Pons (tissue), 1 donor: ENCODE results near the gene TGFBR2.

Experiments used
- DNase-seq: peaks from one replicate; pipeline ENCODE4 v3.0.0-alpha.2; 2016; ENCODE audit warnings: low spot score

TGFBR2 gene

DNA sequence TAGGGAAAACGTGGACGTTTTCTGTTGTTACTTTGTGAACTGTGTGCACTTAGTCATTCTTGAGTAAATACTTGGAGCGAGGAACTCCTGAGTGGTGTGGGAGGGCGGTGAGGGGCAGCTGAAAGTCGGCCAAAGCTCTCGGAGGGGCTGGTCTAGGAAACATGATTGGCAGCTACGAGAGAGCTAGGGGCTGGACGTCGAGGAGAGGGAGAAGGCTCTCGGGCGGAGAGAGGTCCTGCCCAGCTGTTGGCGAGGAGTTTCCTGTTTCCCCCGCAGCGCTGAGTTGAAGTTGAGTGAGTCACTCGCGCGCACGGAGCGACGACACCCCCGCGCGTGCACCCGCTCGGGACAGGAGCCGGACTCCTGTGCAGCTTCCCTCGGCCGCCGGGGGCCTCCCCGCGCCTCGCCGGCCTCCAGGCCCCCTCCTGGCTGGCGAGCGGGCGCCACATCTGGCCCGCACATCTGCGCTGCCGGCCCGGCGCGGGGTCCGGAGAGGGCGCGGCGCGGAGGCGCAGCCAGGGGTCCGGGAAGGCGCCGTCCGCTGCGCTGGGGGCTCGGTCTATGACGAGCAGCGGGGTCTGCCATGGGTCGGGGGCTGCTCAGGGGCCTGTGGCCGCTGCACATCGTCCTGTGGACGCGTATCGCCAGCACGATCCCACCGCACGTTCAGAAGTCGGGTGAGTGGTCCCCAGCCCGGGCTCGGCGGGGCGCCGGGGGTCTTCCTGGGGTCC lies at the start of gene TGFBR2:
Gene TGFBR2 (plus strand): TSS at position 301 of the 731 bp plus-strand sequence. CDS start 283 bp downstream, at position 584.
- peak; percentile 79 for DNase-seq

DNA sequence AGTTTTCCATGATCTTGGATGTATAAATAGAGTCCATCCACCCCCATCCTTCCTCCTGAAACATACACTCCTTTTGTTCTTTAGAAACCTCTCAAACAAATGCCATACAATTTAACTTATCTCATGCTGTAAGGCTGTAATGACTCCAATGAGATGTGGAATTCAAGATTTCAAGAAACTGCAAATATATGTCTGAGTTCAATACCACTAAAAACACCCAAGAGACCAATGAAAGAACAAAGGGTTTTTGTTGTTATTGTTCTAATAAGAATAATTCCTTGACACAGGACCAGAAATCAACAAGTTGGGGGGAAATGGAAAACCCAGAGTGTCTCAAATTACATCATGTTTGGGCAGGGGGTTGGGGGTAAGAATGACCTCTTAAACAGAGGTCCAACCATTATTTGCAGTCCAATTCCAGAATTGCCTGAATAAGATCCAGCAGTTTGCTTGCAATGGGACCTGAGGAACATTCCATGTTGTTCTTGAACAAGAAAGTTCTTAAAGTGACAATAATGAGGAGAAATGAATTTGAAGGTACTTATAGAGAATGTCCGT lies 48.6 kb upstream of the TGFBR2 start:
- no peak for DNase-seq

DNA sequence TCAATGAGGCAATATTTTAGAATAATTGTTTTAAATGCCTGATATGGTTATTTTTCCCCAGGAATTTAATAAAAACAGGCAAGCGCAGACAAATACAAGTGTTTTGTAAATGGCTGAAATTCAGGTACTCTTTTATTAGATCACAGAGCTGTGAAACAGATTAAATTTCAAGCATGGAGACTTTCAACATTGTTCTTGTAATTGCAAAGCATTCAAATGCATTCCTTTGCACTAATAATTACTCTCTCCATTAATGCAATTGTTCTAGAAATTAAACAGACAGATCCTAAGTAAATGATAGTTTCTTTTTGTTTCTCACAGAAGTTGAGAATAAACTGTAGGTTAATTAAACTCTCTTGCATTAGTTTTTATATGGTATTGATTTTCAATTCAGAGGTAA lies 42.4 kb upstream of the TGFBR2 start:
- no peak for DNase-seq

DNA sequence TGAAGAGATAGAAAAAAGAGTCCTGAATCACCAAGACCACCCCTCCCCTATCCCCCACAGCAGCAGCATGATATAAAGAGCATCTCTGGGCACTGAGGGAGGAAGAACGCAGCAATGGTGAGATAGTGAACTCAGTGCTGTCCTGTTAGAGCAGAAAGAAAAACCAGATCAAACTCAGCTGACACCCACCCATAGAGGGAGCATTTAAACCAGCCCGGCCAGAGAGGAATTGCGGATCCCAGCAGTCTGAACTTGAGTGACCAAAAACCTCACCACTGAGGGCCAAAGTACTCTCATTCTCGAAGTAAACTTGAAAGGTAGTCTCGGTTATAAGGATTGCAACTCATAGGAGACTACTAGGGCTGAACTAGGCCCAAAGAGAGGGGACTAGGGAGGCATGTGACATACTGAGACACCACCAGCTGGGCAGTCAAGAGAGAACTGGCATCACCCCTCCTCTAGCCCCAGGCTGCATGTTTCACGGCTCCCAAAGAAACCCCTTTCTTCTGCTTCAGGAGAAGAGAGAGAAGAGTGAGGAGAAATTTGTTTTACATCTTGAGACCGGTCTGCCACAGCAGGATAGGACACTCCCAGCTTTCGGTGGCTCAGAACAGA lies 39.2 kb upstream of the TGFBR2 start:
- DNase-seq, result no peak

DNA sequence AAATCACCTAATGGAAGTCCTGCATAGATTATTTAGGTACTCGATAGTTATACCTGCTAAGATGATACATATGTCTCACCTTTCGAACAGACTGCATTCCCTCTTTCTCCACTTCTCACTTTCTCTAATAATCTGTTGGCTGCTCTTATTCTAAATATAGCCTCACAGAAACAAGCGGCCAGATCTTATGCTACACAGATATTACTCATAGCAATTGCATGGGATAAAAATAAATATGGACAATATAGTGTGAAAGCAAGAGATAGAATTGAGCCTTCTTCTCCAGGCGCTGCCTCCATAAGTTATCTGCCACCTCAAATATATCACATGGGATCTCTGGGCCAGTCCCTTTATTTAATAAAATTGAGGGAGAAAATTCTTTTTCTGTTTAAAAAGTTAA lies 29.5 kb upstream of the TGFBR2 start:
- no peak for DNase-seq

DNA sequence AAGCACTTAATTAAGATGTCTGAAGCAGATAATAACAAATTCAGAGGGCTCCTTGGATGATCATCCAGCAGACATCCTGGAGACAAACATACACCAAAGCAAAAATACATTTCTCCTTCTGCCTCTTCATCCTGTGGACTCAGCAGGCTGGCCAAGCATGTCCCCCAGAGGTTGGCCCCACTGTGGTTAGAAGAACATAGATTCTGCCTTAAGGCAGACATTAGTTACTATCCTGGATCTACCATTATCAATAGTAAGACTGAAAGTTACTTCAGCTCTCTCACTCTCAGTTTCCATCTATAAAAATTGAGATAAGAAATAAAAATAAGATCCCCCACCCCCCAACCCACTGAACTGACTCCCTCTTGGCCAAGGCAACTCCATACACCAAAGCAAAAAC lies 28.6 kb upstream of the TGFBR2 start:
- DNase-seq, result no peak

DNA sequence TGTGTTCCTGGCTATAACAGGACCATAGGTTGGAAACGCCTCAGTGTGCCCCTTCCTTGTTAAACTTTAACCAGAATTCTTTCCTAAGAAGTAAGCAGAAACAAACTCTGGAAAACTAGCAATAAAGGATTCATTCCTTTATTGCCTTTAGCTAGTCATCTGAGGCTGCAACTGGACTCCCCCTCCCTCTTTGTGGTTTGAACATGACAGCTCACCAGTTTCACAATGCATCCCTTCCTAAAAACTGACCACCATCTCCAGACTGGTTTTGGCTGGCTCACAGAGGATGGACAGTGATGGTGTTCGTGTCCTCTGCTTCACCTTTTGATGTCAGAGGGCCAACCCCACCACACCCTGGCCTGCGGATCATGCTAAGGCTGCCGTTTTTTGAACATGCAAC lies 27.9 kb upstream of the TGFBR2 start:
- DNase-seq, result peak; percentile 68

DNA sequence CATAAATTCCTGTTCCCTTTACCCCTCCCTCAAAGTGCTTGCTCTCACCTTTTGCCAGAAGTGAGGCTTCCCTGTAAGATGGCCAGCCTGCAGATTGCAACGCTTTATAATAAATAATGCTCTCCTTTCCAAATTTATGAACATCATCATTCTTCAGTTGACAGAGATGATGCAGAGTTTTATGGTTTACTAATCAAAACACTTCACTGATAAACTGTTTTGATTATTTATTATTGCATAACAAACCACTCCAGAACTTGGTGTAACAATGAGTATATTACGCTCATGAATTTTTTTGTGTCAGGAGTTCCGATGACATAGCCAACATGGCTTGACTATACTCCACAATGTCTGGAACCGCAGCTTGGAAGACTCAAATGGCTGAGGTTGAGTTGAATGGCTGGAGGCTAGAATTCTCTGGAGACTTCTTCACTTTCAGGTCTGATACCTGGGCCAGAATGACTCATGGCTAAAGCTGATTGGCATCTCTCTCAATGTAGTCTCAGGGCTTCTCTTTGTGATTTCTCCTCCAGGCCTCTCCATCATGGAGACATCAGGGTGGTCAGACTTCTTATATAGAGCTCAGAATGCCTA lies 27.3 kb upstream of the TGFBR2 start:
- DNase-seq, result no peak

DNA sequence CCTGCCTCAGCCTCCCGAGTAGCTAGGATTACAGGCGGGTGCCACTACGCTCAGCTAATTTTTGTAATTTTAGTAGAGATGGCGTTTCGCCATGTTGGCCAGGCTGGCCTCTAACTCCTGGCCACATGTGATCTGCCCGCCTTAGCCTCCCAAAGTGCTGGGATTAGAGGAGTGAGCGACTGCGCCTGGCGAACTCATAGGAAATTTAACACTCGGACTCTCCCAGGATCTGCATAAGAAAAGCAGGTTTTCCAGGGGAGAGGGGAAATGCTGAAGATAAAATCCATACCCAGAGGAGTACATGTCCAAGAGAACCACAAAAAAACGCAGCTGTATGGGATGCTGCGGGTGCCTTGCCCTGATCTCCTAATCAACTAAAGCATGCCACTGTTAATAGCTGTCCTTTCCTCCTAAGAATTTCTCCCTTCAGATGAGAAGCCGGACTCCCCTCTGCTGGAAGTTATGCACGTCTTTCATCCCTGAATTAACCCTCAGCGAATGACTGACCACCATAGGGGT lies 25.3 kb upstream of the TGFBR2 start:
- no peak for DNase-seq

DNA sequence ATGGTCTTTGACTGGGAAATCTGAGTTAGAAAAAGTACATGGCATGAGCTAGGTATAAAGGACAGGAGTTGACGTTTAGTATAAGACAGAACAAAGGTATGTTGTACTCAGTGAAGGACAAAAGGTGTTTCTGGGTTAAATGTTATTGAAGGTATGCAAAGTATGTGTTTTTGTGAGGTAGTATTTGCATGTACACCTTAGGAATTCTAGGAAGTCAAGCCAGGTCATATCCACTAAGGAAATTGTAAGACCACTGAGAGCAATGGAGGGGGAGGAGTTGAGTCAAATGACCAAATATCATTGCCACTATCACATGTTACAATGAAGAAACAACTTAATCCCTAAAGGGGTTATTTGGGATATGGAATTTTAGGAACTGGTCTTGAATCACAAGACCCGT lies 24.4 kb upstream of the TGFBR2 start:
- no peak for DNase-seq

DNA sequence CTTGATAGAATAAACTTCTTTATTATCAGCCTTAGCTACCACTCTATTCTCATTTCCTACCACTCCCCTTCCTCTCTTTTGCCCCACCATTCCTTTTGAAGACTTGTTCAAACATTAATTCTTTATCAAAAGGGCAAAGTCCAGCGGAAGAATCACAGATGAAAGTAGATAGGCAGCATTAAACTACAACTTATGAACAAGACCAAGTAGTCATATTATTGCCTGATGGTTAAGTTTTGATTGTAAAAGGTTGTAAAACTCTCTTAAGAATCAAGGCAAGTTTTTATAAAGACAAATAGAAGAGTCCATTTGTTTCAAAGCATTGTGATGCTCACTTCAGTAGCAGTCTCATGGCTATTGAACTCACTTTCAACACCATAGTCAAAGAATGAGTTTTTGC lies 22.4 kb upstream of the TGFBR2 start:
- no peak for DNase-seq

DNA sequence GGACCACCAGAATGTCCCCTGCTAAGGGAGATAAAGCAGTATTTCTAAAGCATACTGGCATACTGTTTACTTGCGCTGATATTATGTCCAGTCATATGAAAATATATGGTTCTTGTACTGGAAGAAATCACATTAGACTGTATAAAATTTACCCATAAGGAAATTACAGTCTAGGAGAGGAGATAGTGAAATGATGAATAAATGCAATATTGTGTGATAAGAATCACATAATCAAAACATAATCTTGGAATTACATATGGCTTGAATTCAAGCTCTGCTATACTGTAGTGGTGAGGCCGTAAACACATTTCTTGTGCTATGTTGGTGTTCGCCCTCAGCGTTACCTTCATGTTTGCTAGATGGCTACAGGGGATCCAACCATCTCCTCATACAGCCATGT lies 20.7 kb upstream of the TGFBR2 start:
- DNase-seq, result no peak

DNA sequence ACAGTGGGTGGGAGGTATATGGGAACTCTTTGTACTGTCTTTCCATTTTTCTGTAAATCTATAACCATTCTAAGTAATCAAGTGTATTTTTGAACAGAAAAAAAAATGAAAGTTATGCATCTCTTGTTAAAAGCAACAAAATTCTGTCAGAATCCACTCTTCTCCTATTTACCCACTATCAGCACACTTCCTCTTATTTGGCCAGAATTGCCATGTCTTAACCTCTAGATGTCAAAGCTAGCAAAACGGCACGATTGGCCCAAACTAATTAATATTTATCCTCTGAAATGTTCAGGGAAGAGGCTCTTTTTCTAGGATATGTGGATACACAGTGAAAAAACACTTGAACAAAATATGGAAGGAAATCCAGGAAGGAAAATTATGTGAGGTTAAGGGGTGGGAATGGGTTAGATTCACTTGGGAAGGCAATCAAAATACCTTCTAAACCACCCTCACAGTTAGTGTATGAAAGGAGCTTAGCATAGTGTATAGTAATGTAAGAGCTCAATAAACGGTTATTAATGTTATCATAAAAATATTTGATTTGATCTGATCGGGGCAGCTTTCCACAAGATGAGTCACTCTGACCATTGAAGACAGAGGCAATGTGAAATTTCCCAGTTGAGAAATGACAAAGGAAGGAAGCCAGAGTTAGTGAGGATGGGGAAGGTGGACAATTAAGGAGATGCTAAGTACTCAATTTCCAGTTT lies 20.1 kb upstream of the TGFBR2 start:
- DNase-seq, result no peak

DNA sequence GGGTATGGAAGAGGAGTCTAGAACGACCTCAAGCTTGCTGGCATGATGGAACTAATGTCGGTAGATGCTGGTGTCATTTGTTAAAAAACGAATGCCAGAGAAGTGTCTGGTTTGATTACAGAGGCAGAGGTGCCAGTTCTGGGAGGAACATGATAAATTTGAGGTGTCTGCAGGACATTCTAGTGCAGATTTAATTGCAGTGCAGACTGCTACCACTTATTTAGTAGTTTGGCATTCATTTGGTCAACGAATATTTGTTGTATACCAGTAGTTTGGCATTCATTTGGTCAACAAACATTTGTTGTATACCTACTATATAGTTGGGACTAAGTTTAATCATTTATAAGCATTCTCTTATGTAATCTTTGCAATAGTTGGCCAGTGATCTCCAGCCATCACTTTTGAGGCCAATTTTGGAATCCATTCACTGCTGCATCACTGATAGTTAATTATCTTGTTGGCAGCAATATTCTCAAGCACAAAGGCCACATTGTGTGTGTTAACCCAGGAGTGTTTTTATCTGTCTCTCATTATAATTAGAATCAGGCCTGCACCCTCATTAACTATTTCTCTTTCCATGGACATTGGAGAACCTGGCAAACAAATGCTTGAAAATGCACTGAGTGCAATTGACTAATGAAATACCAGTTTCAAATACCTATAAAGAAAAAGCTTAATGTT lies 19.5 kb upstream of the TGFBR2 start:
- no peak for DNase-seq

DNA sequence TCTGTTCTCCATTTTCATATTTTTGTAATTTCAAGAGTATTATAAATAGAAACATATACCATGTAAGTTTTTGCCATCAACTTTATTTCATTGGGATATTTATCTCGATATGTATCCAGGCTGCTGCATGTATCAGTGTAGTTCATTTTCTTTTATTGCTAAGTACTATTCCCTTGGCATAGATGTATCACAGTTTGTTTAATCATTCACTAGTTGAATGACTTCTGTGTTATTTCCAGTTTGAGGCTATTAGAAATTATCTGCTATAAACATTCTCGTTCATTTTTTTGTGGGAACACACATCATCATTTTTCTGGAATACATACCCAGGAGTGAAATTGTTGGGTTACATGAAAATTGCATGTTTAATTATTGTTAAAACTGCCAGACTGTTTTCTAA lies 18.5 kb upstream of the TGFBR2 start:
- DNase-seq, result no peak

DNA sequence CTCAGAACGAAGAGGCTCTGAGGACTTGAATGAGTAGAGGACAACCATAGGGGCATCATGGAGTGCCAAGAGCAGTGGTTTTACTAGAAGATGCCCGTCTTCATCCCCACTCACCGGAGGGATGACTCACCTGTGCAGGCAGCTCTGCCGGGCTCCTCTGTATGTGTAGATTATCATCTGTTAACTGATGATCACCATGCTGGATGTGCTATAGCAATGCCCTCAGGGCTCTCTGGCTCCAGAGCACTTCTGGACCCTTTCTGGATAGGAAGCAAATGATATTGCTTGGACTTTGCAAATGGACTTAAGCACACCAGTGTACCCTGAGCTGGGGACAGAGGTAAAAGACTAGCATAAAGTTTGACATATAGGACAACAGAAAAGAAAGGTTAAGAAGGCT lies 10.2 kb upstream of the TGFBR2 start:
- no peak for DNase-seq

DNA sequence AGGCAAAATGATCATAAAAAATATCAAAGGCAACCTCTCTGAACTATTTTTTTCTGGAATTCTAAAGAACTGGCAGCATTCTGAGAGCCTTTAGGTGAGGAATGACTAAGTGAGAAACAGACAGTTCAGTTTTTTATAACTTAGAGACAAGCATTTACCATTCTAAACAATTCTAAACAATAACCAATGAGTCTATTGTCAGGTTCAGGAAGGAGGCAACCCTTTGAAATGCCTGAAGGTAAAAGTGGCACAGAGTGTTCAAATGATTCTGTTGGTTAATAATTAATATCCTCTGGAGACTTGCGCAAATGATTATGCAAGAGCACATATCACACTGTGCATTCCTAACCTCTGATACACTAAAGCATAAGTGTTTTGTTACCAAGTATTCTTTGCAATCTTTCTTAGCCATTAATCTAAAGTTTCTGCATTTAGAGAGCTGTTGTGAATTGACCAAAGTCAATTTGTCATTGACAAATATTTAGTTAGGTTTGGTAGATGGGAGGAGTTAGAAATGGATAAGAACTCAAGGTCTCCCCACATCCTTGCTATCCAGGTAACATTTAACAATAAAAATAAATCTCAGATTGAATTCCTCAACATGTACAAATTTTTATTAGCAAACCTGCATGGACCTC lies 9.2 kb upstream of the TGFBR2 start:
- DNase-seq, result no peak

DNA sequence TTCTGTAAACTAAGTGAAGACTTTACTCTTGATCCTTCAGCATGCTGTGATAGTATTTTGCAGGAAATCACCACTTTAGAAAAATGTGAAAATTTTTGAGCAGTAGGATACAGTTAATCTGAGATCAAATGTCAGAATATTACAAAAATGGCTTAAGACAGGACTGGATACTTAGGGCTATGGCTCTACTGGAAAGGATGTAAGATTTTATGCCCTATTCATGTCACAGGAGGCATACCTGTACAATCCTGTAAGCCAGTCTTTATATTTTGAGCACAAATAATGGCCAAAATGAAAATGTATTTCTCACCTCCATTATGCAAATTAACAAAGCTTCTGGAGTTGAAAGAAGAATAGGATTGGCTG lies 8.6 kb upstream of the TGFBR2 start:
- DNase-seq, result no peak

DNA sequence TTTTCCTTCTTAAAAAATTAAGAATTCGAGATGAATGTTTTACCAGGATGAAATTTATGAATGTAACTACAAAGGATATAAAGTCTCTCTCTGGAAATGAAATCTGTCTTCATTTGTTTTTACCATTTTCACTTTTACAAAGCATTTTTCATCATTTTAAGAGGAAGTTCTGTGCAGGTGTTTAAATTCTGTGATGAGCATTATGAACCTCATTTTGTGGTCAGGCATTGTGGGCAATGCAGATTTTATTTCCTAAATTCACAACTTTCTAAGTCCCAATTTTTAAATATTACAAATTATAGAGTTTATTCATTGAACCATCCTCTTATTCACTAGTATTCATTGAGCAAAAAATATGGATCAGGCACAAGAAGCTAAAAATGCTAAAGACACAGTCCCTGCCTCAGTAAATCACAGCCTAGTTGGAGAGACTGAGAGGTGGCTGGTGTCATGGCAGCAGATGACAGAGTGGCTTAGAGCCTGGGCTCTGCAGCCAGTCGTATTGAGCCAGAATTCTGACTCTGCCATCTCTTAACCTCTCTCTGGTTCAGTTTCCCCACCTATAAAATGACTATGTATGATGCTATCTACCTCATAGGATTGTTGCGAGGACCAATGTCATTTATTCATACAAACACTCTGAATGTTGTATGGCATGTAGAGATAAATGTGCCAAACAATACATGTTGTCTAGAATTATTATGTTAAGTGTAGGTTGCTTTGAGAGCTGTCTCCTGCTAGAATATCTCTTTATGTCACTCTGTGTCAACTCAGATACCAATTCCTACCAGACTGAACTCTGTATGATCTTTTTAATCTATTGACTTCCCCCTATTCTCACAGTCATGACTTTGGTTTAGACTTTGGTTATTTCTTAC lies 7.5 kb upstream of the TGFBR2 start:
- no peak for DNase-seq

DNA sequence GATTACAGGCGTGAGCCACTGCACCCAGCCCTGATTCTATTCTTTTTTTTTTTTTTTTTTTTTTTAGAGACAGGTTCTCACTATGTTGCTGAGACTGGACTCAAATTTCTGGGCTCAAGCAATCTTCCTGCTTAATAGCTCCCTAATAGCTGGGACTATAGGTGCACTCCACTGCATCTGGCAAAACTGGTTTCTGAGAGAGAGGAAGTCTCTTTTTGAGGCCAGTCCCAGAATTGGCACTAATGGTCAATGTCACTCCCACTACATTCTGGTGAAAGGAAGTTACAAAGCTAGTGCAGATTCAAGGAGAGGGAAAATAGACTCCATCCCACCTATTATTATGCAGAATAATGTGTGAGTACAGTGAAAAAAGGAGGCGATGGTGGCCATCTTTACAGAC lies 5.8 kb upstream of the TGFBR2 start:
- DNase-seq, result no peak
